DOHH2 (cell line): ENCODE measurements around the gene RHOD.
A peak's percentile ranks its signal among the peaks of the same experiment; 100 is the strongest.

Source experiments
- H3F3A ChIP-seq: fragments of 200-600 bp; sonication (generic), shearing (Covaris generic); 2 replicates; pipeline ENCODE4 v1.6.0; 2016; ENCODE audit warnings: antibody characterized with exemption, mild to moderate bottlenecking; ENCODE audit not compliant: control insufficient read depth, insufficient read depth
- H3K27ac ChIP-seq: fragments of 200-600 bp; sonication (generic); 2 replicates; pipeline ENCODE4 v1.5.1; 2014; ENCODE audit warnings: low read depth, mild to moderate bottlenecking, low read length, moderate library complexity
- H3K27me3 ChIP-seq: fragments of 200-600 bp; sonication (generic); 2 replicates; pipeline ENCODE4 v1.6.1; 2014; ENCODE audit warnings: mild to moderate bottlenecking, low read length, mixed read lengths; ENCODE audit not compliant: control insufficient read depth
- H3K36me3 ChIP-seq: fragments of 200-600 bp; sonication (generic); 2 replicates; pipeline ENCODE4 v1.6.1; 2014; ENCODE audit warnings: mild to moderate bottlenecking, low read length, moderate library complexity, mixed read lengths; ENCODE audit not compliant: control insufficient read depth
- H3K4me1 ChIP-seq: fragments of 200-600 bp; sonication (generic); 2 replicates; pipeline ENCODE4 v1.6.1; 2014; ENCODE audit warnings: mild to moderate bottlenecking, low read length, mixed read lengths; ENCODE audit not compliant: control insufficient read depth
- H3K4me2 ChIP-seq: fragments of 200-600 bp; sonication (generic); 2 replicates; pipeline ENCODE4 v1.6.0; 2014; ENCODE audit warnings: mild to moderate bottlenecking, low read length, moderate library complexity
- H3K4me3 ChIP-seq: fragments of 200-600 bp; sonication (generic); 2 replicates; pipeline ENCODE4 v1.5.1; 2014; ENCODE audit warnings: mild to moderate bottlenecking, low read length, mixed read lengths
- H3K79me2 ChIP-seq: fragments of 200-600 bp; sonication (generic); 2 replicates; pipeline ENCODE4 v1.6.1; 2014; ENCODE audit warnings: mild to moderate bottlenecking, low read length, mixed read lengths; ENCODE audit not compliant: control insufficient read depth
- H3K9me2 ChIP-seq: fragments of 200-600 bp; sonication (generic); replicated peaks from 2 replicates; pipeline ENCODE4 v1.6.1; 2014; ENCODE audit warnings: mild to moderate bottlenecking, low read length, mixed read lengths; ENCODE audit not compliant: control insufficient read depth
- H3K9me3 ChIP-seq: fragments of 200-600 bp; sonication (generic); 2 replicates; pipeline ENCODE4 v1.6.1; 2014; ENCODE audit warnings: antibody characterized with exemption, low read length, mixed read lengths; ENCODE audit not compliant: control insufficient read depth, insufficient read depth
- H4K20me1 ChIP-seq: fragments of 200-600 bp; sonication (generic); 2 replicates; pipeline ENCODE4 v1.6.0; 2014; ENCODE audit warnings: low read depth, mild to moderate bottlenecking, antibody characterized with exemption, low read length, moderate library complexity; ENCODE audit not compliant: control insufficient read depth, insufficient read depth
- EZH2phosphoT487 ChIP-seq: fragments of 200-600 bp; sonication (generic); IDR thresholded peaks from 2 replicates; pipeline ENCODE4 v1.6.1; 2017; ENCODE audit warnings: borderline replicate concordance, mild to moderate bottlenecking, antibody characterized with exemption, low read length, moderate library complexity, mixed read lengths
- TF ChIP-seq, protein P1 (sequence below): fragments of 200-600 bp; sonication (generic); IDR thresholded peaks from one replicate; pipeline ENCODE4 v1.5.1; 2014; ENCODE audit warnings: antibody characterized with exemption, mild to moderate bottlenecking, low read depth, low read length; ENCODE audit not compliant: poor library complexity, severe bottlenecking

RHOD gene

DNA sequence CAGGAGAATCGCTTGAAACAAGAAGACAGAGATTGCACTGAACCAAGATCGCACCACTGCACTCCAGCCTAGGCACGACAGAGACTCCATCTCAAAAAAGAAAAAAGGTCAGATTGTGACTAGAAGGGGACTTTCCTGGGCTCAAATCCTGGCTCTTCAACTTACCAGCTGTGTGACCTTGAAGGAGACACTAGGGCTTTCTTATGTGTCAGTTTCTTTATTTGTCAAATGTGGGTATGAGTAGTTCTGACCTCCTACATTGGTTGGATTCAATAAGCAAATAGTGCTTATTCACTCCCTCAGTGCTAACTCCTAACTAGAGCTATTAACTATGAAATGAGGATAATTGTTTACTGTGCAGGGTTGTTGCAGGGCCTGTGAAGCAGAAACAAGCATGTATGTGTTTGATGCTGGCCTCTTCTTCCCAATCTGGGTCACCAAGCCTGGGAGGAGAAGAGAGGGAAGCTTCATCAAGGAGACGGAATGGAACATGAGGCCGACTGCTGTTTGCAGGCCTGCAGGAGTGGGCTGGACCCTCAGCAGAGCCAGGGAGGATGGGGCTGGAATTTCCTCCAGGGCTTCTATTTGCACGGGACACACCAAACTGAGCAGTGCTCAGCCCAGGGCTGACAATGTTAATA, 22.5 kb downstream of the RHOD start:
- H3K4me1 ChIP-seq = peaks cover 18% of the 10 kb centered on the region
- H3K4me2 ChIP-seq = no peak overlapping the region
- no peak overlapping the region for H3K27ac ChIP-seq

DNA sequence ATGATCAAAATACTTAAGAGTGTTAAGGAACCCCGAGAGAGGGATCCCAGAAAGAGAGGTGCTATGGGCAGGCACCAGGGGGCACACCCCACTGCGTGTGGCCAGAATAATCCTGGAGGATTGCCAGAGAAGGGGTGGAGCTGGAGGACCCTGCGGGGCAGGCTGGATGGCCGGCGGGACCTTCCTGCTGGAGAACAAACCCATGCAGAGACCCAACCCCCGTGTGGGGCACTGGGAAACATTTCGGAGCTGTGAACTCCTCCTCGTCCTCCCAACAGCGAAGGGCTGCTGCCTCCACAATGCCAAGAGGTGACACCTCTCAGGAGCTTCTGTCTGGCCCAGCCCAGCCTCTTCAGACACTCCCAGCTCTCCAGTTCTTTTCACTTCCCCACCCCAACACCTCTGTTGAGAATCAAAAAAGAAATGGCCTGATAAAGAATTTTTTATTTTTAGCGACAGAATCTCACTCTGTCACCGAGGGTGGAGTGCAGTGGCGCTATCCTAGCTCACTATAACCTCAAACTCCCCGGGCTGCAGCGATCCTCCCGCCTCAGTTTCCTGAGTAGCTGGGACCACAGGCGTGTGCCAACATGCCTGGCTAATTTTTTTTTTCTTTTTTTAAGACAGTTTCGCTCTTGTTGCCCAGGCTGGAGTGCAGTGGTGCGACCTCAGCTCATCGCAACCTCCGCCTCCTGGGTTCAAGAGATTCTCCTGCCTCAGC, 25.6 kb downstream of the RHOD start:
- Histone ChIP-seq H3K4me1 (peaks cover 12% of the 10 kb centered on the region), H3K4me2 (peak overlapping the region; percentile 66), H3K4me3 (peak overlapping the region; percentile 37), H3F3A (no peaks in the 10 kb centered on the region), H3K36me3 (no peaks in the 10 kb centered on the region), H3K9me2 (no peaks in the 10 kb centered on the region), H3K27me3 (peaks cover 5% of the 10 kb centered on the region), H3K9me3 (no peaks in the 10 kb centered on the region), H3K27ac (no peak overlapping the region), H3K79me2 (no peaks in the 10 kb centered on the region), H4K20me1 (no peaks in the 10 kb centered on the region)
- no peak for TF ChIP-seq EZH2phosphoT487
- TF ChIP-seq, protein P1, sequence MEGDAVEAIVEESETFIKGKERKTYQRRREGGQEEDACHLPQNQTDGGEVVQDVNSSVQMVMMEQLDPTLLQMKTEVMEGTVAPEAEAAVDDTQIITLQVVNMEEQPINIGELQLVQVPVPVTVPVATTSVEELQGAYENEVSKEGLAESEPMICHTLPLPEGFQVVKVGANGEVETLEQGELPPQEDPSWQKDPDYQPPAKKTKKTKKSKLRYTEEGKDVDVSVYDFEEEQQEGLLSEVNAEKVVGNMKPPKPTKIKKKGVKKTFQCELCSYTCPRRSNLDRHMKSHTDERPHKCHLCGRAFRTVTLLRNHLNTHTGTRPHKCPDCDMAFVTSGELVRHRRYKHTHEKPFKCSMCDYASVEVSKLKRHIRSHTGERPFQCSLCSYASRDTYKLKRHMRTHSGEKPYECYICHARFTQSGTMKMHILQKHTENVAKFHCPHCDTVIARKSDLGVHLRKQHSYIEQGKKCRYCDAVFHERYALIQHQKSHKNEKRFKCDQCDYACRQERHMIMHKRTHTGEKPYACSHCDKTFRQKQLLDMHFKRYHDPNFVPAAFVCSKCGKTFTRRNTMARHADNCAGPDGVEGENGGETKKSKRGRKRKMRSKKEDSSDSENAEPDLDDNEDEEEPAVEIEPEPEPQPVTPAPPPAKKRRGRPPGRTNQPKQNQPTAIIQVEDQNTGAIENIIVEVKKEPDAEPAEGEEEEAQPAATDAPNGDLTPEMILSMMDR = no peak

More for the DNA sequence above, 22.5 kb downstream of the RHOD start:
- Histone ChIP-seq H3K36me3 (no peaks in the 10 kb centered on the region), H4K20me1 (no peaks in the 10 kb centered on the region), H3F3A (no peaks in the 10 kb centered on the region), H3K9me2 (no peaks in the 10 kb centered on the region), H3K4me3 (no peak overlapping the region), H3K9me3 (no peaks in the 10 kb centered on the region), H3K79me2 (no peaks in the 10 kb centered on the region), H3K27me3 (peaks cover 5% of the 10 kb centered on the region)
- TF ChIP-seq, protein P1 = no peak

DNA sequence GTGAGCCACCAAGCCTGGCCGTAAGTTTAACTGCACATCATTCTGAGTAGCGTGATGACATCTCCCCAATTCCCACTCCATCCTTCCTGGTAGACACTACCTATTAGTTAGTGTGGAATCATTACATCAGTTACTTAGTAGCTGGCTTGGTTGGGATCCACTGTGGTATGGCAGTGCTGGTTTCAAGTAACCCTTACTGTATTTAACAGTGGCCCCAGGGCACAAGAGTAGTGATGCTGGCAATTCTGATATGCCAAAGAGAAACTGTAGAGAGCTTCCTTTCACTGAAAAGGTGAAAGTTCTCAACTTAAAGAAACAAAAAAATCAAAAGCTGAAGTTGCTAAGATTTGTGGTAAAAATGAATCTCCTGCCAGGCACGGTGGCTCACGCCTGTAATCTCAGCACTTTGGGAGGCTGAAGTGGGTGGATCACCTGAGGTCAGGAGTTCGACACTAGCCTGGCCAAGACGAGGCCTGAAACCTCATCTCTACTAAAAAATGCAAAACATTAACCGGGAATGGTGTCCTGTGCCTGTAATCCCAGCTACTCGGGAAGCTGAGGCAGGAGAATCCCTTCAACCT, 27.2 kb downstream of the RHOD start:
- no peak overlapping the region for H3K4me3 ChIP-seq

More for the DNA sequence above, 27.2 kb downstream of the RHOD start:
- no peak for TF ChIP-seq EZH2phosphoT487
- TF ChIP-seq, protein P1 = no peak
- Histone ChIP-seq H3K4me1 (peaks cover 12% of the 10 kb centered on the region), H3K27me3 (peaks cover 5% of the 10 kb centered on the region), H3K27ac (no peak overlapping the region), H3K36me3 (no peaks in the 10 kb centered on the region), H3K9me3 (no peaks in the 10 kb centered on the region), H3F3A (no peaks in the 10 kb centered on the region), H4K20me1 (no peaks in the 10 kb centered on the region), H3K9me2 (no peaks in the 10 kb centered on the region), H3K4me2 (no peak overlapping the region), H3K79me2 (no peaks in the 10 kb centered on the region)
